ENCODE measurements around the gene POLR3A.

The POLR3A gene

DNA sequence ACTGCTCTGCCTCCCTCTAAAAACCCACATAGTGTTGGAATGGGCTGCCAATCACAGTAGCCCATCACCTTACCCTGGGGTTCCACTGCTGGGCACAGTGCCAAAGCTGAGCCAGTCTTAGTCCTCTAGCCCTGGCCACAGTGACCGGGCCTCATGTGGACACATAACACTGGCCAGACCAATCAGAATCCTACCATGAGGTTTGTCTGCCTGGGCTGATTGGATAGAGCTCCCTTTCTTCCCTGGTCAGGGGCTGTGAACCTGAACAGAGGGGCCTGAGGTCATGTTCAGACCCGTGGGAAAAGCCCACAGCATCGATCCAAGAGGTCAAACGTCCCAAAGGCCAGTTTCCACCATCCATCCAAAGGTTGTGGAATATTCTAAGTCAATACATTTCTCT, 108.8 kb downstream of the POLR3A start:
- DNase-seq (ENCODE audit: low read depth in 1 of 2, low spot score in 1 of 2), result no peak

DNA sequence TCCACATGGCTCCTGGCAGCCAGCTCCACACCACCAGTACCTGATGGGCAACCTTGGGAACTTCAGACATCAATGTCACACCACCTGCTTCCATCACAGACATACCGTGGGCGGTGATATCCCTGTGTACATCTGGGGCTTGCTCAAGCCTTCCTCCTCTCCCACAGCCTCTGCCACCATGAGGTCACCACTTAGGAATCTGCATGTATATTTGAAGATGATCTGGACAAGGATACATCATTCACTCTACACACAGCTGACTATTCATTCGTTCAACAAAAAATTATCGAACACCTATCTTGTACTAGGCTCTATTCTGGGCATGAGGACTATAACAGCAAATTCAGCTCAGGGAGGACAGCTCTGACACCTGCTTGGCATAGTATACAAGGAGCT, 109.6 kb downstream of the POLR3A start:
- DNase-seq (ENCODE audit: low read depth in 1 of 2, low spot score in 1 of 2), result no peak

All from activated CD4-positive, alpha-beta T cell treated with anti-CD3 and anti-CD28 coated beads, Interleukin-2, amount 50 U/mL, for 24 hours (primary cell).